GM04504 (cell line): ENCODE data around the gene HSPA1A.
"Not testable (repeated sequence)": the region's sequence is repeated elsewhere in the genome, so short reads cannot be mapped to it uniquely, and the experiment has no call there.

Experiments
- DNase-seq: peaks from one replicate; pipeline ENCODE4 v3.0.0-alpha.2; 2012; ENCODE audit warnings: low read depth

HSPA1A gene

GRCh38 chr6:31836474-31837368 is 21.4 kb downstream of the HSPA1A start:
- no peak for DNase-seq

GRCh38 chr6:31837369-31838113 is 22.2 kb downstream of the HSPA1A start:
- no peak for DNase-seq

DNA sequence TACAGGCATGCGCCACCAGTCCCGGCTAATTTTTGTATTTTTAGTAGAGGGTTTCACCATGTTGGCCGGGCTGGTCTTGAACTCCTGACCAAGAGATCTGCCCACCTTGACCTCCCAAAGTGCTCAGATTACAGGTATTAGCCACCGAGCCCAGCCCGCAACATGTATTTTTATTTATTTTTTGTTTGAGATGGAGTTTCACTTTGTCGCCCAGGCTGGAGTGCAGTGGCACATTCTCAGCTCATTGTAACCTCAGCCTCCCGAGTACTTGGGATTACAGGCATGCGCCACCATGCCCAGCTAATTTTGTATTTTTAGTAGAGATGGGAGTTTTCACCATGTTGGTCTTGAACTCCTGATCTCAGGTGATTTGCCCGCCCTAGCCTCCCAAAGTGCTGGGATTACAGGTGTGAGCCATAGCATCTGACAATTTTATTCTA is 22.8 kb downstream of the HSPA1A start:
- DNase-seq: not testable (repeated sequence)

DNA sequence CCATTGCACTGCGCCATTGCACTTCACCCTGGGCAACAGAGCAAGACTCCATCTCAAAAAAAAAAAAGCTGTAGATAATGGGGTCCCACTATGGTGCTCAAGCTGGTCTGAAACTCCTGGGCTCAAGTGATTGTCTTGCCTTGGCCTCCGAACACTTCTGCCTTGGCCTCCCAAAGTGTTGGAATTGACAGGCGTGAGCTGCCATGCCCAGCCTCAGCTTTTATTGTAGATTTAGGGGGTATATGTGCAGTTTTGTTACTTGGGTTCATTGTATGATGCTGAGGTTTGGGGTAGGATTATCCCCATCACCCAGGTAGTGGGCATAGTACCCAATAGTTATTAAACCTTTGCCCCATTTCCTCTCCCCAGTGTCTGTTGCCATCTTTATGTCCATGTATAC is 23.6 kb downstream of the HSPA1A start:
- no peak for DNase-seq

- DNase-seq: not testable (repeated sequence)
Observed at GRCh38 chr6:31839779-31840126, 24.4 kb downstream of the HSPA1A start.

DNA sequence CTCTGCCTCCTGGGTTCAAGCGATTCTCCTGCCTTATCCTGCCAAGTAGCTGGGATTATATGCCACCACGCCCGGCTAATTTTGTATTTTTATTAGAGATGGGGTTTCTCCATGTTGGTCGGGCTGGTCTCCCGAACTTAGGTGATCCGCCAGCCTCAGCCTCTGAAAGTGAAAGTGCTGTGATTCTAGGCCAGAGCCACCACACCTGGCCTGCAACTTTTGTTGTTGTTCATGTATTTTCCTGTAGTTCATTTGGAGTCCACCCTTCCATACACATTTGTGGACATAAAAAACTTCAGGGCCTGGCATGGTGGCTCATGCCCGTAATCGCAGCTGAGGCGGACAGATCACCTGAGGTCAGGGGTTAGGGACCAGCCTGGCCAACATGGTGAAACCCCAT is 26.7 kb downstream of the HSPA1A start:
- DNase-seq: no peak

DNA sequence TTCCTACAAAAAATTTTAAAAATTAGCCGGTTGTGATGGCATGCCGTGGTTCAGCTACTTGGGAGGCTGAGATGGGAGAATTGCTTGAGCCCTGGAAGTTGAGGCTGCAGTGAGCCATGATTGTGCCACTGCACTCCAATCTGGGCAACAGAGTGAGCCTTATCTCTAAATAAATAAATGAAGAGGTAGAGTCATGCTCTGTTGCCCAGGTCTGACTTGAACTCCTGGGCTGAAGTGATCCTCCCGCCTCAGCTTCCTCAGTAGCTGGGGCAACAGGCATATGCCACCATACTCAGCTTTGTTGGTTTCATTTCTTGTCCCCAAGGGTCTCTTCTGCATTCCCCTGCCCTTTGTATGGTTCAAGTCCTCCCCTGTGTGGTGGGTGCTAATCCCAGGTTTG is 29.2 kb downstream of the HSPA1A start:
- DNase-seq: no peak

DNA sequence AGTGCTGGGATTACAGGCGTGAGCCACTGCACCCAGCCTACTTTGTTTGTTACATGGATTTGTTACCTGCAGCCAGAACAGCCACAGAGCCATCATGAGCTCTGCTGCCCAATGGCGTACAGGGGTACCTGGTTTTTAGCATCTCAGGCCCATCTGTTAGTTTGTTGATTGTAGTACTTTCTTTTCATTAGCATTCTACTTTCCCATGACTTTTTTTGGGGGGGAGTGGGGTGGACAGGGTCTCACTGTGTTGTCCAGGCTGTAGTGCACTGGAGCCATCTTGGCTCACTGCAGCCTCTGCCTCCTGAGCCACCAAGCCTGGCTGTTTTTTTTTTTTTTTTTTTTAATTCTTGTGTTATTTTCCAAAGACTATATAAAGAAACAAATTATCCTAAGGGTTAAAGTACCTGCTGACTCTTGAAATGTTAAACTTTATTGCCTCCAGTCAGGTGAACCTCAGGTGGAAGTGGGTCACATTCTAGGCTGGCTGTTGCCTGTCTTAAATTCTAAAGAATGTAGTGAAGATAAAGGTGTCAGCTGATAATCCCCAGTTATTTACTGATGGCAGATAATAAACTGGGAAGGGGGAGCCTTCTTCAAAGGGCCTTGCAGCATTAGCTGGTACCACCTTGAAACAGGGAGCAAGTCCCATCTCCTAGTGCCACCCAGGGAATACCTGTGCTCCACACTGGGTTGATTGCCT is 32.1 kb downstream of the HSPA1A start:
- no peak for DNase-seq

DNA sequence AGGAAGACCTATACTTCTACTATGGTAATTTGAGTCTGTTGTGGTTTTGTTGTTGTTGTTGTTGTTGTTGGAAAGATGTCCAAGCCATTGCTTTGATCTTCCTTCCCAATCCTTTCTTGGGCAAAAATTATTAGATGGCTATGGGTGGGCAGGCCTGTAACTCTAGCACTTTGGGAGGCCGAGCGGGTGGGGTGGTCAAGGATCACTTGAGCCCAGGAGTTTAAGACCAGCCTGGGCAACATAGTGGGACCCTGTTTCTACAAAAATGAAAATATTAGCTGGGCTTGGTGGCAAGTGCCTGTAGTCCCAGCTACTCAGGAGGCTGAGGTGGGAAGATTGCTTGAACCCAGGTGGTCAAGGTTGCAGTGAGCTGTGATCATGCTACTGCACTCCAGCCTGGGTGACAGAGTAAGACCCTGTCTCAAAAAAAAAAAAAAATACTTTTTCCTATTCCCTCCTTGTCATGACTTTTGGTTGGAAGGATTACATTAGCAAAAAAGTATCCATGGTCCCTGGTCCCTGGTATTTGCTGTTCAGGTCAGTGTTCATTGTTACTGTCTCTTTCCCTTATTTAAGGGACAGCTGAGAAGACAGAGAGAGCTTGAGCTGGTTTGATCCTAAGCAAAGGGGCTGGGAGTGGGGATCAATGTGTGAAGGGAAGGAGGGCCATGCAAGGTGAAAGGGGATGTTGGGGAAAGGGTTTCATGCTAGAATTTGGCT is 35.6 kb downstream of the HSPA1A start:
- no peak for DNase-seq

DNA sequence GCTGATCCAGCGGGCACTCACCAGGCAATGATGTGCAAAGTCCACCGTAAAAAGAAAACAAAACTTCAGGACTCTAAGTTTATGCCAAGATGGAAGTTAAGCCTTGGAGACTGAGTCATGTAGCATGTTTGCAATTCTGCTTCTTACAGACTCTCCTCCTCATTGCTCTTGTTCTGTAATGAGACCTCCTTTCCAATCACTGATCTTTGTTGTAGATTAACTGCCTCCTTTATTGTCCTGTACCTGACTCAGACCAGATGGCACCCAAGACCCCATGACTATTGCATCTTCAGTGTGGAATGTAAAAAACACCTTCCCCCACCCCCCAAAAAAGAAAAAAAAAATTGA is 36.1 kb downstream of the HSPA1A start:
- no peak for DNase-seq

DNA sequence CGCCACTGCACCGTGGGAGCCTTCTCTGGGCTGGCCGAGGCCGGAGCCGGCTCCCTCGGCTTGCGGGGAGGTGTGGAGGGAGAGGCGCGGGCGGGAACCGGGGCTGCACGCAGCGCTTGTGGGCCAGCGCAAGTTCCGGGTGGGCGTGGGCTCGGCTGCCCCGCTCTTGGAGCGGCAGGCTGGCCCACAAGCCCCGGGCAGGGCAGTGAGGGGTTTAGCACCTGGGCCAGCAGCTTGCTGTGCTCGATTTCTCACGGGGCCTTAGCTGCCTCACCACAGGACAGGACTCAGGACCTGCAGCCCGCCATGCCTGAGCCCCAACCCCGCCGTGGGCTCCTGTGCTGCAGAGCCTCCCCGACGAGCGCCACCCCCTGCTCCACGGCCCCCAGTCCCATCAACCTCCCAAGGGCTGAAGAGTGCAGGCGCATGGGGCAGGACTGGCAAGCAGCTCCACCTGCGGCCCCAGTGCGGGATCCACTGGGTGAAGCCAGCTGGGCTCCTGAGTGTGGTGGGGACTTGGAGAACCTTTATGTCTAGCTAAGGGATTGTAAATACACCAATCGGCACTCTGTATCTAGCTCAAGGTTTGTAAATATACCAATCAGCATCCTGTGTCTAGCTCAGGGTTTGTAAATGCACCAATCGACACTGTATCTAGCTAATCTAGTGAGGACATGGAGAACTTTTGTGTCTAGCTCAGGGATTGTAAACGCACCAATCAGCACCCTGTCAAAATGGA is 36.8 kb downstream of the HSPA1A start:
- DNase-seq: not testable (repeated sequence)

GRCh38 chr6:31857774-31858173 is 42.4 kb downstream of the HSPA1A start:
- DNase-seq: not testable (repeated sequence)

DNA sequence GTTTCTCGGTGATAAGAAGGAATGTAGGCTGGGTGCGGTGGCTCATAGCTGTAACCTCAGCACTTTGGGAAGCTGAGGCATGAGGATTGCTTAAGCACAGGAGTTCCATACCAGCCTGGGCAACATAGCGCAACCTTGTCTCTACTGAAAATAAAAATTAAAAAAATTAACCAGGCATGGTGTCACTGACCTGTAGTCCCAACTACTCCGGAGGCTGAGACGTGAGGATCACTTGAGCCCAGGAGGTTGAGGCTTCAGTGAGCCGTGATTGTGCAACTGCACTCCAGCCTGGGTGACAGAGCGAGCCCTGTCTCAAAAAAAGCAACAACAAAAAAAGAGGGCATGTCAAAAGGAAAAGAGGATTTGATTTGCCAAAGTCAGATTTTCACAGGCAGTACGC is 43.4 kb downstream of the HSPA1A start:
- DNase-seq: no peak

DNA sequence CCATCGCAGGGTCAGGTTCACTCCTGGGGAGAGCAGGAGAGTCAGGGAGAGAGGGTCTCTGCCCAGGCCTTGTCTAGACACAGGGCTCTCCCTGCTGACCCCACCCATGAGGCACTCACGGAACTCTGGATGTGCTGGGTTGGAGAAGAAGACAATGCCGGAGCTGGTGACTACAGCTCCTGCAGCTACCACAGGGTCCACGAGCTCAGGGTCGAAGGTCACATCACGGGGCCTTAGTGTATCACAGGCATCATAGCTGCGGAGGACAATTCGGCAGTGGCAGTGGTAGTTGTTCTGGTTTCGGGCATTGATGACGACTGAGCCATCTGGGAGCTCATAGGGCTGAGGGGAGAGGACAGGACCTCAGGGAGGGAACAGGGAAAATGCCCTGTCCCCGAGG is 44.6 kb downstream of the HSPA1A start:
- DNase-seq: no peak

DNA sequence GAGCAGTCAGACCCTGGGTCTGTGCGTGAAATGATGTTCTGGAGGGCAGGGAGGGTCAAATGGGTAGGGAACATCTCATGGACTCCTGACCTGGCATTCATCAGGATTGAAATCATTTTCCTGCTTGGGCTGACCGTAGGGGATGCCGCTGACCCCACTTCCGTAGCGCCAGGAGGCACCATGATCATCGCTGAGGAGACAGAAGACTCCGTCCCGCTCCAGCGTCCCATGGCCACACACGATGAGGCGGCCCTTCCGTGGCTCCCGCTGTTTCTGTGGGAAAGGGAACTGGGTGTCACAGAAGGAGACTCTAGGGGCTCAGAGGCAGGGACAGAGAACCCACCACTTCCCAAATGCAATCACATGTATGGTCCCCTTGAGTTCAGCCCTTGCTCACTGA is 45.0 kb downstream of the HSPA1A start:
- no peak for DNase-seq

GRCh38 chr6:31861150-31861549 is 45.8 kb downstream of the HSPA1A start:
- DNase-seq: no peak

GRCh38 chr6:31861919-31862343 is 46.6 kb downstream of the HSPA1A start:
- no peak for DNase-seq

DNA sequence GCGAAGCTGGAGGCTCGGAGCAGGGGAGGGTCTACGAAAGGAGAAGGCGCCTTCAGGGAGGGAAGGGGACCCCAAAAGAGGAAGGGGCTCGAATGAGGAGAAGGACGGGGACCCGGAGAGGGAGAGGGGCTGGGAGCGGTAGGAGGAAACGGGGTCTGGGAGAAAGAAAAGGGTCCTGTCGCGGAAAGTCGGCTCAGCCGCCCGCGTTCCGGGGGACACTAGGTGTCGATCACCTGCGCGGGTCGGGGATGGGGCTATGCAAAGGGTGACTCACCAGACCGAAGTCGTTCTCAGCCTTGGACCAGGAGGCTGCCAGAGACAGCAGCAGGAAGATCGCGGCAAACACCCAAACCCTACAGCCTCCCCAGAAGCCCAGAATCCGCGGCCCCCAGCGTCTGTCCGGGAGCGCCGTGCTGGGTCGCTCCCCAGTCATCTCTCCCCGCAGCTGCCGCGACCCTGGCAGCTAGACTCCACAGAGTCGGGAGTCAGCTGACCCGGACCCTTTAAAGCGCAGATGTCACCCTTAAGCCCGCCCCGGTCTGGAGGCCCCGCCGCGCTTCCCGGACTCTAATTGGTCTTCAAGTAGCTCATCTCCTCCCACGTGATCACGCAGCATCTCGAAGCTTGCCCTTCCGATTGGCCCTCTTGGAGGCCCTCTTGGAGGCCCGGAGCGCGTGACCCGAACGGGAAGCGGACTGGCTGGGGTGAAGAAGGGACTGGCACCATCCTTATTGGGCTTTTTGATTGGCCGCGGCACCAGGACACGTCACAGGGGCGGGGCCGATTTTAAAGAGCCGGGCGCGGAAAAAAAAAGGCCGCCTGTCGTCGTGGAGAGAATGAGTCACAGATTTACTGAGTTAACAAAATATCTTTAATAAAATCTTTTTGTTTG is 47.2 kb downstream of the HSPA1A start, which contains the start of gene NEU1:
Gene NEU1, minus strand, starts transcription at position 478 of the 892 bp plus-strand sequence. Its CDS starts 45 bp downstream, at position 433.
- peak; percentile 100 for DNase-seq

GRCh38 chr6:31864123-31864562 is 48.8 kb downstream of the HSPA1A start:
- DNase-seq: not testable (repeated sequence)

- DNase-seq: no peak
Observed at GRCh38 chr6:31864818-31865204, 49.5 kb downstream of the HSPA1A start.
